ENCODE data around the gene ZNF775. TPM values are rescaled to one million over a fixed set of nuclear protein-coding genes. Genes with fewer than 3 reads are reported as not detected.

ZNF775 gene
- polyA plus RNA-seq, 1 donor (not counting 4 experiments of a cell fraction or from before 2014, with no cell fraction given): 1.0 TPM

- no peaks in the 10 kb centered on the region for H3K4me1 ChIP-seq (ENCODE audit: control insufficient read depth, extremely low read depth, insufficient read depth, low read length)
- dilution Hi-C loops (cut with MboI; ENCODE audit: extremely low pct_ligation_motif_present, low sequenced_read_pairs): no loop called here
- DNase-seq (ENCODE audit: low read depth, low spot score) (peak; percentile 13), FAIRE-seq (no peak)
- no peak overlapping the region for H2AFZ ChIP-seq (ENCODE audit: control insufficient read depth, low read length)
- no peaks in the 10 kb centered on the region for H3K9me3 ChIP-seq (ENCODE audit: control insufficient read depth, low read depth, low read length)
- no peaks in the 10 kb centered on the region for H3K36me3 ChIP-seq (ENCODE audit: control insufficient read depth in 2 of 2, extremely low read depth in 1 of 2, insufficient read depth in 2 of 2, low read length in 2 of 2)
- H3K9me1 ChIP-seq (ENCODE audit: control insufficient read depth, extremely low read depth, insufficient read depth, low read length): no peaks in the 10 kb centered on the region
- peak overlapping the region; percentile 8 for H3K4me2 ChIP-seq (ENCODE audit: control insufficient read depth, extremely low read depth, insufficient read depth, low read depth, low read length)
- H3K4me3 ChIP-seq (ENCODE audit: control insufficient read depth in 2 of 3, extremely low read depth in 1 of 3, insufficient read depth in 2 of 3, low read depth in 1 of 3, low read length in 3 of 3): no peak overlapping the region
- no peaks in the 10 kb centered on the region for H4K20me1 ChIP-seq (ENCODE audit: control insufficient read depth, extremely low read depth, insufficient read depth, low read length)
- no peak overlapping the region for H3K9ac ChIP-seq (ENCODE audit: control insufficient read depth, extremely low read depth, insufficient read depth, low read length)
- no peaks in the 10 kb centered on the region for H3K27me3 ChIP-seq (ENCODE audit: control insufficient read depth, extremely low read depth, insufficient read depth, low read length)
- peak; percentile 78 to 94 (median 89) for TF ChIP-seq CTCF (optimal IDR thresholded peaks at IDR 0.05 in 1 of 3, IDR thresholded peaks at IDR 0.05 in 1 of 3, conservative IDR thresholded peaks at IDR 0.05 in 1 of 3; ENCODE audit: extremely low read depth in 1 of 3, insufficient read depth in 2 of 3, low read length in 3 of 3)
- no peak for TF ChIP-seq EZH2 (IDR thresholded peaks at IDR 0.05; ENCODE audit: low read length)
- H3K79me2 ChIP-seq (ENCODE audit: control insufficient read depth, insufficient read depth, low read length): no peaks in the 10 kb centered on the region
- no peak overlapping the region for H3K27ac ChIP-seq (ENCODE audit: control insufficient read depth, insufficient read depth, low read length)
Measured at GRCh38 chr7:150420987-150421674, 42.0 kb downstream of the ZNF775 start.

GRCh38 chr7:150421831-150422230, 42.7 kb downstream of the ZNF775 start:
- Histone ChIP-seq H3K9me3 (ENCODE audit: control insufficient read depth, low read depth, low read length) (no peaks in the 10 kb centered on the region), H3K9me1 (ENCODE audit: control insufficient read depth, extremely low read depth, insufficient read depth, low read length) (no peaks in the 10 kb centered on the region), H3K4me2 (ENCODE audit: control insufficient read depth, extremely low read depth, insufficient read depth, low read depth, low read length) (no peak overlapping the region), H3K79me2 (ENCODE audit: control insufficient read depth, insufficient read depth, low read length) (no peaks in the 10 kb centered on the region), H4K20me1 (ENCODE audit: control insufficient read depth, extremely low read depth, insufficient read depth, low read length) (no peaks in the 10 kb centered on the region), H3K4me1 (ENCODE audit: control insufficient read depth, extremely low read depth, insufficient read depth, low read length) (no peaks in the 10 kb centered on the region), H3K27ac (ENCODE audit: control insufficient read depth, insufficient read depth, low read length) (no peak overlapping the region), H2AFZ (ENCODE audit: control insufficient read depth, low read length) (no peak overlapping the region), H3K4me3 (ENCODE audit: control insufficient read depth in 2 of 3, extremely low read depth in 1 of 3, insufficient read depth in 2 of 3, low read depth in 1 of 3, low read length in 3 of 3) (no peak overlapping the region), H3K36me3 (ENCODE audit: control insufficient read depth in 2 of 2, extremely low read depth in 1 of 2, insufficient read depth in 2 of 2, low read length in 2 of 2) (no peaks in the 10 kb centered on the region), H3K27me3 (ENCODE audit: control insufficient read depth, extremely low read depth, insufficient read depth, low read length) (no peaks in the 10 kb centered on the region), H3K9ac (ENCODE audit: control insufficient read depth, extremely low read depth, insufficient read depth, low read length) (no peak overlapping the region)
- FAIRE-seq: no peak
- DNase-seq (ENCODE audit: low read depth, low spot score): no peak
- dilution Hi-C loops (cut with MboI; ENCODE audit: extremely low pct_ligation_motif_present, low sequenced_read_pairs): no loop called here
- TF ChIP-seq CTCF (optimal IDR thresholded peaks at IDR 0.05 in 1 of 3, IDR thresholded peaks at IDR 0.05 in 1 of 3, conservative IDR thresholded peaks at IDR 0.05 in 1 of 3; ENCODE audit: extremely low read depth in 1 of 3, insufficient read depth in 2 of 3, low read length in 3 of 3) (no peak), EZH2 (IDR thresholded peaks at IDR 0.05; ENCODE audit: low read length) (no peak)

Measured in keratinocyte (primary cell).